Astrocyte of the cerebellum (primary cell): ENCODE results near the gene DDX55.
A peak's percentile ranks its signal among the peaks of the same experiment; 100 is the strongest.

Experiments used
- DNase-seq: peaks from one replicate; pipeline ENCODE4 v3.0.0-alpha.2; 2011; ENCODE audit warnings: low read depth
- H3K4me3 ChIP-seq: 2 replicates; pipeline ENCODE4 v1.5.1; 2011; ENCODE audit warnings: mild to moderate bottlenecking, low read depth, low read length, moderate library complexity
- CTCF ChIP-seq: IDR thresholded peaks from 2 replicates; pipeline ENCODE4 v1.5.1; 2012; ENCODE audit warnings: low read length, low read depth, moderate library complexity, mild to moderate bottlenecking; ENCODE audit errors: missing control alignments
- in situ Hi-C: cut with HindIII; loops from 2 replicates; pipeline ENCODE4 v1.10.0; 2017; ENCODE audit warnings: low sequenced_read_pairs

DDX55 gene

GRCh38 chr12:123633379-123634141, 31.7 kb downstream of the DDX55 start, which contains the start of the genes EIF2B1 and GTF2H3:
Gene EIF2B1, minus strand, starts transcription at chr12:123633686. Its CDS starts 129 bp downstream, at chr12:123633557.
Gene GTF2H3, plus strand, starts transcription at chr12:123633829. Its CDS starts 31 bp downstream, at chr12:123633860.
- peak; percentile 92 for DNase-seq
- no peak for TF ChIP-seq CTCF
- H3K4me3 ChIP-seq: peak within 1 kb of the TSS; percentile 97
- in situ Hi-C loops: no loop called here

- no peak for TF ChIP-seq CTCF
- in situ Hi-C loops: no loop called here
- no peak for DNase-seq
- peak overlapping the region; percentile 97 for H3K4me3 ChIP-seq
Measured at GRCh38 chr12:123634142-123634561, 32.3 kb downstream of the DDX55 start.

GRCh38 chr12:123643911-123644310, 42.0 kb downstream of the DDX55 start:
- no peak for DNase-seq
- no peak overlapping the region for H3K4me3 ChIP-seq
- in situ Hi-C loops: no loop called here
- TF ChIP-seq CTCF: no peak

GRCh38 chr12:123645380-123645779, 43.5 kb downstream of the DDX55 start:
- no peak for DNase-seq
- in situ Hi-C loops: no loop called here
- H3K4me3 ChIP-seq: no peak overlapping the region
- no peak for TF ChIP-seq CTCF

GRCh38 chr12:123645878-123646277, 44.0 kb downstream of the DDX55 start:
- in situ Hi-C loops: no loop called here
- no peak for TF ChIP-seq CTCF
- H3K4me3 ChIP-seq: no peak overlapping the region
- DNase-seq: no peak

- no peak for DNase-seq
- in situ Hi-C loops: no loop called here
- H3K4me3 ChIP-seq: no peak overlapping the region
- TF ChIP-seq CTCF: no peak
Measured at GRCh38 chr12:123648401-123648800, 46.5 kb downstream of the DDX55 start.
